ENCODE data around the gene OS9. TPM values are rescaled to one million over a fixed set of nuclear protein-coding genes. Genes with fewer than 3 reads are reported as not detected.

Gene OS9
- total and polyA plus RNA-seq, 2 donors (not counting 3 experiments of a cell fraction or from before 2014, with no cell fraction given), result 212 to 561 TPM

DNA sequence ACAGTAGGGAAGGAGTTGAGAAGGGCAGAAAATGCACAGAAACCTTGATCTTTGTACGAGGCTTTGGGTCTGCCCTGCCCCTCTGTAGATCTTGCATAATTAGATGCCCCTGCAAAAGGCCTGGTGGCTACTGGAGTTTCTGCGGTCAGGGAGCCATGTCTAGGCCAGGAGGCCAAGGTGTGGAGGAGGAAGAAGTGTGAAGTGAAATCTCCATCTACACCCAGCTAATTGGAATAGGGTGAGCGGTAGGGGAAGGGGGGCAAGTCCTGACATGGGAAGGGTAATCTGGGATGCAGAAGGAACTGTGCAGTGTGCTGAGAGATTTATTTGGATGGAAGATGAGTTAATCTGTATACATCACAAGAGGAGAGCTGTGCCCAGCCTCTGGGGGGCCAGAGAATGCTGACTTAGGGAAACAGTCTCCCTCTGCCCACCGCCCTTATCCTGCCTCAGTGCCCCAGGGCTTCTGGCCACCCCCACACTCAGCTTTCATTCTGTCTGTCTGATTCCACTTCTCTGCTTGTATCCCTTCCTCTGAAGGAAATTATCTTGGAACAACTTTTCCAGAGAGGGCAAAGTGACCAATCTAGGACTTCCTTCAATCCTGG, 67.6 kb downstream of the OS9 start:
- H3K4me3 ChIP-seq (replicated peaks in 1 of 3; ENCODE audit: insufficient read depth in 1 of 3, low read depth in 1 of 3, low read length in 3 of 3), result no peak overlapping the region
- no peak overlapping the region for H3K4me2 ChIP-seq (ENCODE audit: insufficient read depth, low read length)
- H3K36me3 ChIP-seq (ENCODE audit: control insufficient read depth in 2 of 2, extremely low read depth in 1 of 2, insufficient read depth in 2 of 2, low read length in 2 of 2), result no peaks in the 10 kb centered on the region
- H3K4me1 ChIP-seq (ENCODE audit: control insufficient read depth, extremely low read depth, insufficient read depth, low read length), result peaks cover 17% of the 10 kb centered on the region
- BruUV-seq (replicated peaks), result no TSS peak
- no peak overlapping the region for H2AFZ ChIP-seq (ENCODE audit: low read depth, low read length)
- FAIRE-seq (no peak), DNase-seq (ENCODE audit: low read depth, low spot score) (no peak)
- H3K27ac ChIP-seq (ENCODE audit: insufficient read depth, low read depth, low read length), result no peak overlapping the region
- H3K9ac ChIP-seq (replicated peaks; ENCODE audit: extremely low read depth, insufficient read depth, low read length), result no peak overlapping the region
- no peaks in the 10 kb centered on the region for H3K79me2 ChIP-seq (ENCODE audit: control insufficient read depth, insufficient read depth, low read length)
- POLR2A ChIA-PET, result no interaction called here
- no peaks in the 10 kb centered on the region for H3K9me1 ChIP-seq (replicated peaks; ENCODE audit: control insufficient read depth, extremely low read depth, insufficient read depth, low read length)
- H3K27me3 ChIP-seq (ENCODE audit: control insufficient read depth in 2 of 2, insufficient read depth in 2 of 2, low read length in 2 of 2), result peaks cover 37 to 39% of the 10 kb centered on the region in 2 experiments
- CTCF ChIA-PET, result interaction anchor here (0.9 kb wide), 1 partner anchor 11 kb away, joined by 3 read pairs; the partner anchor contains the start of genes EEF1AKMT3 and METTL1
- intact Hi-C loops (cut with micrococcal nuclease) (no loop called here), dilution Hi-C loops (cut with MboI; ENCODE audit: extremely low pct_ligation_motif_present, low sequenced_read_pairs) (no loop called here)
- no peaks in the 10 kb centered on the region for H3K9me3 ChIP-seq (replicated peaks; ENCODE audit: control insufficient read depth, insufficient read depth, low read length)
- TF ChIP-seq POLR2AphosphoS5 (IDR thresholded peaks at IDR 0.05; ENCODE audit: insufficient read depth, low read depth, low read length), result no peak
- no peak for TF ChIP-seq MYC (IDR thresholded peaks at IDR 0.05; ENCODE audit: low read depth, low read length)
- no peak for TF ChIP-seq EZH2 (IDR thresholded peaks at IDR 0.05; ENCODE audit: borderline replicate concordance, low read depth, low read length, severe bottlenecking)
- no peak for TF ChIP-seq POLR2A (IDR thresholded peaks at IDR 0.05; ENCODE audit: low read depth, low read length)
- no peak for TF ChIP-seq FOS (IDR thresholded peaks at IDR 0.05; ENCODE audit: borderline replicate concordance, insufficient read depth, low read length)
- TF ChIP-seq, protein P1, sequence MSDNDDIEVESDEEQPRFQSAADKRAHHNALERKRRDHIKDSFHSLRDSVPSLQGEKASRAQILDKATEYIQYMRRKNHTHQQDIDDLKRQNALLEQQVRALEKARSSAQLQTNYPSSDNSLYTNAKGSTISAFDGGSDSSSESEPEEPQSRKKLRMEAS (IDR thresholded peaks at IDR 0.05; ENCODE audit: insufficient read depth, insufficient read length), result no peak
- TF ChIP-seq, protein P2, sequence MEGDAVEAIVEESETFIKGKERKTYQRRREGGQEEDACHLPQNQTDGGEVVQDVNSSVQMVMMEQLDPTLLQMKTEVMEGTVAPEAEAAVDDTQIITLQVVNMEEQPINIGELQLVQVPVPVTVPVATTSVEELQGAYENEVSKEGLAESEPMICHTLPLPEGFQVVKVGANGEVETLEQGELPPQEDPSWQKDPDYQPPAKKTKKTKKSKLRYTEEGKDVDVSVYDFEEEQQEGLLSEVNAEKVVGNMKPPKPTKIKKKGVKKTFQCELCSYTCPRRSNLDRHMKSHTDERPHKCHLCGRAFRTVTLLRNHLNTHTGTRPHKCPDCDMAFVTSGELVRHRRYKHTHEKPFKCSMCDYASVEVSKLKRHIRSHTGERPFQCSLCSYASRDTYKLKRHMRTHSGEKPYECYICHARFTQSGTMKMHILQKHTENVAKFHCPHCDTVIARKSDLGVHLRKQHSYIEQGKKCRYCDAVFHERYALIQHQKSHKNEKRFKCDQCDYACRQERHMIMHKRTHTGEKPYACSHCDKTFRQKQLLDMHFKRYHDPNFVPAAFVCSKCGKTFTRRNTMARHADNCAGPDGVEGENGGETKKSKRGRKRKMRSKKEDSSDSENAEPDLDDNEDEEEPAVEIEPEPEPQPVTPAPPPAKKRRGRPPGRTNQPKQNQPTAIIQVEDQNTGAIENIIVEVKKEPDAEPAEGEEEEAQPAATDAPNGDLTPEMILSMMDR (IDR thresholded peaks at IDR 0.05; ENCODE audit: extremely low read depth in 1 of 2, insufficient read depth in 1 of 2, low read depth in 1 of 2, low read length in 2 of 2), result no peak
- TF ChIP-seq GATA2 (IDR thresholded peaks at IDR 0.05; ENCODE audit: insufficient read depth, insufficient read length, low read depth, low read length), result no peak
- no peak for TF ChIP-seq JUN (IDR thresholded peaks at IDR 0.05; ENCODE audit: borderline replicate concordance, insufficient read depth, insufficient read length, low read depth)
- no peaks in the 10 kb centered on the region for H4K20me1 ChIP-seq (replicated peaks; ENCODE audit: control insufficient read depth, extremely low read depth, insufficient read depth, low read length)
